Prostate gland (tissue), 2 donors: ENCODE data around the gene DYSF. TPM values are rescaled to one million over a fixed set of nuclear protein-coding genes. Genes with fewer than 3 reads are reported as not detected.

Experiments
- DNase-seq: peaks from one replicate; pipeline ENCODE4 v3.0.0-alpha.2; 2019; ENCODE audit warnings: low spot score
- H3K27ac ChIP-seq, 2 donors: fragments of 200-600 bp; sonication (generic); 2 replicates each; pipeline ENCODE4 v1.5.1; 2017 to 2019
- H3K27me3 ChIP-seq: fragments of 200-600 bp; sonication (generic); replicated peaks from 2 replicates; pipeline ENCODE4 v1.5.1; 2019; ENCODE audit not compliant: insufficient read depth
- H3K36me3 ChIP-seq, 2 donors: fragments of 200-600 bp; sonication (generic); 1 replicate in 1 of 2; 2 replicates in 1 of 2; pipeline versions ENCODE4 v1.5.1 to v1.8.1; 2017 to 2019
- H3K4me1 ChIP-seq: fragments of 200-600 bp; sonication (generic); replicated peaks from 2 replicates; pipeline ENCODE4 v1.5.1; 2019
- H3K4me3 ChIP-seq, 2 donors: fragments of 200-600 bp; sonication (generic); 2 replicates each; pipeline ENCODE4 v1.5.1; 2017 to 2019
- H3K9me3 ChIP-seq: fragments of 200-600 bp; sonication (generic); 2 replicates; pipeline ENCODE4 v1.5.1; 2017
- CTCF ChIP-seq, 4 experiments: fragments of 200-600 bp in 2 of 4; fragments of 450-650 bp in 2 of 4; sonication (generic) in 2 of 4; IDR thresholded peaks; 1 replicate in 3 of 4; 2 replicates in 1 of 4; pipeline ENCODE4 v1.5.1; 2016 to 2019; ENCODE audit warnings: antibody characterized with exemption in 4 of 4, mild to moderate bottlenecking in 2 of 4, moderate library complexity in 2 of 4
- POLR2A ChIP-seq: fragments of 450-650 bp; IDR thresholded peaks from one replicate; pipeline ENCODE4 v1.6.1; 2016; ENCODE audit warnings: antibody characterized with exemption, mild to moderate bottlenecking
- POLR2AphosphoS5 ChIP-seq: sonication (generic); formaldehyde crosslinking; IDR thresholded peaks from one replicate; pipeline ENCODE4 v1.6.1; 2017; ENCODE audit warnings: antibody characterized with exemption
- WGBS: methylation state at CpG from one replicate; pipeline ENCODE4 v1.1.5; 2018; 5-methylcytosine and 5-hydroxymethylcytosine counted together
- intact Hi-C: fragments of 100-400 bp; cut with DNase I; formaldehyde crosslinking; loops from one replicate; pipeline ENCODE4 v1.14.2; 2022
- total RNA-seq, 2 donors: library from RNA; depleted of rRNA; stranded (reverse); fragments of >200 nt; gene quantifications; one replicate each; pipeline ENCODE4 v1.1.0, GENCODE V29; 2016

The DYSF gene
- total RNA-seq, 2 donors from 2014 or later = 5.9 to 9.4 TPM

DNA sequence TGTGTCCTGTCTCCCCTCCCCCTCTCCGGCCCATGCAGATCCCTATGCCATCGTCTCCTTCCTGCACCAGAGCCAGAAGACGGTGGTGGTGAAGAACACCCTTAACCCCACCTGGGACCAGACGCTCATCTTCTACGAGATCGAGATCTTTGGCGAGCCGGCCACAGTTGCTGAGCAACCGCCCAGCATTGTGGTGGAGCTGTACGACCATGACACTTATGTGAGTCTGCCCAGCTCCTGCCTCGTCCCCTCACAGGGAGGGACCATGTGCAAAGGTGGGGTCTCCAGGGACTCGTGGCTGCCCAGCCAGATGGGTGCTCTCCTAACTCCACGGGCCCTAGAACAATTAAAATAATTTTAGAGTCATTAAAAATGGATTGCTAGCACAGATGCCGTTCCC lies 145.2 kb downstream of the DYSF start:
- intact Hi-C loops = no loop called here
- Histone ChIP-seq H3K9me3 (no peaks in the 10 kb centered on the region), H3K4me3 (no peak overlapping the region), H3K36me3 (no peaks in the 10 kb centered on the region), H3K27ac (no peak overlapping the region), H3K27me3 (no peaks in the 10 kb centered on the region), H3K4me1 (no peaks in the 10 kb centered on the region)
- 87% methylated on average over 14 of the region's 14 CpGs for WGBS
- TF ChIP-seq POLR2A (no peak), POLR2AphosphoS5 (no peak), CTCF (IDR thresholded peaks at IDR 0.05) (no peak)
- no peak for DNase-seq

- intact Hi-C loops = no loop called here
- no peak for DNase-seq
- Histone ChIP-seq H3K27me3 (no peaks in the 10 kb centered on the region), H3K36me3 (no peaks in the 10 kb centered on the region), H3K9me3 (no peaks in the 10 kb centered on the region), H3K27ac (no peak overlapping the region), H3K4me1 (no peaks in the 10 kb centered on the region), H3K4me3 (no peak overlapping the region)
- WGBS = 83% methylated on average over 8 of the region's 8 CpGs
- TF ChIP-seq POLR2AphosphoS5 = no peak
- no peak for TF ChIP-seq POLR2A
- no peak for TF ChIP-seq CTCF (IDR thresholded peaks at IDR 0.05)
Measured at GRCh38 chr2:71599038-71599437, 145.7 kb downstream of the DYSF start.

GRCh38 chr2:71599646-71600236 lies 146.4 kb downstream of the DYSF start:
- Histone ChIP-seq H3K36me3 (no peaks in the 10 kb centered on the region), H3K4me3 (no peak overlapping the region), H3K27ac (no peak overlapping the region), H3K27me3 (no peaks in the 10 kb centered on the region), H3K9me3 (no peaks in the 10 kb centered on the region), H3K4me1 (no peaks in the 10 kb centered on the region)
- WGBS = 91% methylated on average over 13 of the region's 13 CpGs
- TF ChIP-seq CTCF (IDR thresholded peaks at IDR 0.05) (no peak), POLR2AphosphoS5 (no peak), POLR2A (no peak)
- DNase-seq = no peak
- intact Hi-C loops = no loop called here

DNA sequence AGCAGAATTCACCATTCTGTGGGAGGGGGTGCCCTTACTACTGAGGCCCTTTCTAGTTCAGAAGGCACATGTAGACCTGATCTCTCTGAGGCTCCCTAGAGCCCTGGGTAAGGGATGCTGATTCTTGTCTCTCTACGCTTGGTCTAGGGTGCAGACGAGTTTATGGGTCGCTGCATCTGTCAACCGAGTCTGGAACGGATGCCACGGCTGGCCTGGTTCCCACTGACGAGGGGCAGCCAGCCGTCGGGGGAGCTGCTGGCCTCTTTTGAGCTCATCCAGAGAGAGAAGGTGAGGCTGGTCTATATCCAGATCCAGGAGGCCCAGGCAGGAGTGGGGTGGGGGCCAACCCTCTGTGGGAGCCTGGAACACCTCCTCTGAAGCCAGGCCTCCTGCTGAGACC lies 147.2 kb downstream of the DYSF start:
- Histone ChIP-seq H3K36me3 (no peaks in the 10 kb centered on the region), H3K4me3 (no peak overlapping the region), H3K9me3 (no peaks in the 10 kb centered on the region), H3K27ac (no peak overlapping the region), H3K27me3 (no peaks in the 10 kb centered on the region), H3K4me1 (no peaks in the 10 kb centered on the region)
- no peak for DNase-seq
- intact Hi-C loops = no loop called here
- no peak for TF ChIP-seq CTCF (IDR thresholded peaks at IDR 0.05)
- no peak for TF ChIP-seq POLR2AphosphoS5
- TF ChIP-seq POLR2A = no peak
- WGBS = 83% methylated on average over 9 of the region's 9 CpGs
